ENCODE data around the gene PKNOX2.

DNA sequence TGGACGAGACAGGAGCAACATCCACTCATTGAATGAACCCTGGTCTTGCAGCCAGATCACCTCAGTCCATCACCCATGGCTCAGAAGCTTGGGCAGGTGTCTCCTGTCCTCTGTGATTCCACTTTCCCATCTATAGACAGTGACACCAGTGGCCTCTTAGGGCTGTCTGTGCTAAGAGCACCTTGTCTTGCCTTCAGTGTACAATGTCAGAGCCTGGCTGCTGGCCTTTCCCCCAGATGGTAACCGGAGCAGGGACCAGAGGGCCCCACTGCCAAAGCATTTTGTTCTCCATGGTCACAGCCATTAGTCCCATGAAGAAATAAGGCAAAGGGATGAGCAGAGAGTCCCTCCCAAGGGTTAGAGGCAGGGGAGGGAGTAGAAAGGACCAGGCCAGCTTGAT lies 35.4 kb downstream of the PKNOX2 start:
- TF ChIP-seq IRF2 (CRISPR knock-in tag; IDR thresholded peaks at IDR 0.05; ENCODE audit: borderline replicate concordance, low read depth) (no peak), ESRRA (CRISPR knock-in tag; IDR thresholded peaks at IDR 0.05; ENCODE audit: borderline replicate concordance) (no peak)

Data from WTC11 (cell line).